Measurements from ENCODE around the gene MYH15.

Gene MYH15

GRCh38 chr3:108509871-108510270 is 525 bp downstream of the MYH15 start:
- DNase-seq (ENCODE audit: low read depth): no peak

- DNase-seq (ENCODE audit: low read depth): no peak
Measured at GRCh38 chr3:108509263-108509662, 1.1 kb downstream of the MYH15 start.

GRCh38 chr3:108507902-108508301 is 2.5 kb downstream of the MYH15 start:
- DNase-seq (ENCODE audit: low read depth): no peak

- DNase-seq (ENCODE audit: low read depth): no peak
Measured at GRCh38 chr3:108505811-108506210, 4.6 kb downstream of the MYH15 start.

- no peak for DNase-seq (ENCODE audit: low read depth)
Measured at GRCh38 chr3:108503722-108504121, 6.7 kb downstream of the MYH15 start.

- no peak for DNase-seq (ENCODE audit: low read depth)
Measured at GRCh38 chr3:108501535-108501934, 8.9 kb downstream of the MYH15 start.

GRCh38 chr3:108500728-108501127 is 9.7 kb downstream of the MYH15 start:
- DNase-seq (ENCODE audit: low read depth): no peak

GRCh38 chr3:108497271-108497670 is 13.1 kb downstream of the MYH15 start:
- no peak for DNase-seq (ENCODE audit: low read depth)

- DNase-seq (ENCODE audit: low read depth): no peak
Measured at GRCh38 chr3:108495717-108496116, 14.7 kb downstream of the MYH15 start.

- no peak for DNase-seq (ENCODE audit: low read depth)
Measured at GRCh38 chr3:108494906-108495531, 15.4 kb downstream of the MYH15 start.

GRCh38 chr3:108493862-108494261 is 16.5 kb downstream of the MYH15 start:
- DNase-seq (ENCODE audit: low read depth): no peak

- no peak for DNase-seq (ENCODE audit: low read depth)
Measured at GRCh38 chr3:108491456-108491855, 18.9 kb downstream of the MYH15 start.

- DNase-seq (ENCODE audit: low read depth): no peak
Measured at GRCh38 chr3:108489776-108490175, 20.6 kb downstream of the MYH15 start.

- no peak for DNase-seq (ENCODE audit: low read depth)
Measured at GRCh38 chr3:108488631-108489030, 21.8 kb downstream of the MYH15 start.

- no peak for DNase-seq (ENCODE audit: low read depth)
Measured at GRCh38 chr3:108487439-108487838, 23.0 kb downstream of the MYH15 start.

GRCh38 chr3:108486941-108487340 is 23.5 kb downstream of the MYH15 start:
- DNase-seq (ENCODE audit: low read depth): no peak

GRCh38 chr3:108486338-108486737 is 24.1 kb downstream of the MYH15 start:
- no peak for DNase-seq (ENCODE audit: low read depth)

GRCh38 chr3:108485146-108485545 is 25.2 kb downstream of the MYH15 start:
- DNase-seq (ENCODE audit: low read depth): no peak

- no peak for DNase-seq (ENCODE audit: low read depth)
Measured at GRCh38 chr3:108479224-108479623, 31.2 kb downstream of the MYH15 start.

GRCh38 chr3:108477511-108478147 is 32.8 kb downstream of the MYH15 start:
- DNase-seq (ENCODE audit: low read depth): peak; percentile 39

- DNase-seq (ENCODE audit: low read depth): no peak
Measured at GRCh38 chr3:108475220-108475782, 35.1 kb downstream of the MYH15 start.

GRCh38 chr3:108474581-108474980 is 35.8 kb downstream of the MYH15 start:
- DNase-seq (ENCODE audit: low read depth): no peak

GRCh38 chr3:108473711-108474110 is 36.7 kb downstream of the MYH15 start:
- DNase-seq (ENCODE audit: low read depth): no peak

All from stimulated activated CD8-positive, alpha-beta memory T cell treated with anti-CD3 and anti-CD28 coated beads, Interleukin-7, amount 100 ng/mL, for 24 hours (primary cell).